Thoracic aorta (tissue), 2 donors: ENCODE measurements around the gene NR3C2. TPM values are rescaled to one million over a fixed set of nuclear protein-coding genes. Genes with fewer than 3 reads are reported as not detected.

Source experiments
- ATAC-seq: fragments of 150-250 bp; one replicate; pipeline ENCODE4 v1.8.0; 2017; ENCODE audit warnings: low read depth; ENCODE audit not compliant: insufficient number of reproducible peaks, low FRiP score
- DNase-seq: peaks from one replicate; pipeline ENCODE4 v3.0.0-alpha.2; 2020; ENCODE audit warnings: low spot score
- H3K27ac ChIP-seq, 2 donors: fragments of 200-600 bp; sonication (generic); 1 replicate in 1 of 2; 2 replicates in 1 of 2; pipeline ENCODE4 v1.5.1; 2016; ENCODE audit warnings: mild to moderate bottlenecking in 2 of 2, moderate library complexity in 2 of 2
- H3K27me3 ChIP-seq: fragments of 200-600 bp; sonication (generic); replicated peaks from 2 replicates; pipeline ENCODE4 v1.6.0; 2016; ENCODE audit warnings: mild to moderate bottlenecking; ENCODE audit not compliant: insufficient read depth
- H3K36me3 ChIP-seq: fragments of 200-600 bp; sonication (generic); one replicate; pipeline ENCODE4 v1.5.1; 2016
- H3K4me1 ChIP-seq, 2 donors: fragments of 200-600 bp; sonication (generic); 1 replicate in 1 of 2; 2 replicates in 1 of 2; pipeline versions ENCODE4 v1.5.1 to v1.6.0; 2016; ENCODE audit warnings: low read depth in 2 of 2, mild to moderate bottlenecking in 1 of 2; ENCODE audit not compliant: control insufficient read depth in 1 of 2
- H3K4me3 ChIP-seq: fragments of 200-600 bp; sonication (generic); 2 replicates; pipeline ENCODE4 v1.5.1; 2016; ENCODE audit warnings: mild to moderate bottlenecking
- H3K9me3 ChIP-seq: fragments of 200-600 bp; sonication (generic); 2 replicates; pipeline ENCODE4 v1.5.1; 2016
- CTCF ChIP-seq: fragments of 200-600 bp; sonication (generic); IDR thresholded peaks from one replicate; pipeline ENCODE4 v1.5.1; 2019; ENCODE audit warnings: antibody characterized with exemption
- total RNA-seq, 2 donors: library from RNA; depleted of rRNA; stranded (reverse); fragments of >200 nt; gene quantifications; one replicate each; pipeline versions ENCODE4 v1.1.0 to v1.2.3, GENCODE V29; 2016

Gene NR3C2
- total RNA-seq, 2 donors from 2014 or later = 11.2 to 18.1 TPM

GRCh38 chr4:148429206-148429605 is 13.0 kb downstream of the NR3C2 start:
- TF ChIP-seq CTCF = no peak
- Histone ChIP-seq H3K27ac (no peak overlapping the region), H3K36me3 (no peaks in the 10 kb centered on the region), H3K27me3 (no peaks in the 10 kb centered on the region), H3K4me1 (peaks cover 2 to 8% of the 10 kb centered on the region in 2 donors), H3K9me3 (no peaks in the 10 kb centered on the region), H3K4me3 (no peak overlapping the region)
- DNase-seq (no peak), ATAC-seq (no peak)

GRCh38 chr4:148426643-148427042 is 15.6 kb downstream of the NR3C2 start:
- DNase-seq (no peak), ATAC-seq (no peak)
- Histone ChIP-seq H3K27ac (no peak overlapping the region), H3K4me3 (no peak overlapping the region), H3K27me3 (no peaks in the 10 kb centered on the region), H3K4me1 (no peaks in the 10 kb centered on the region), H3K9me3 (no peaks in the 10 kb centered on the region), H3K36me3 (no peaks in the 10 kb centered on the region)
- TF ChIP-seq CTCF = no peak

GRCh38 chr4:148425327-148426110 is 16.7 kb downstream of the NR3C2 start:
- H3K27me3 ChIP-seq = no peaks in the 10 kb centered on the region
- H3K4me3 ChIP-seq = no peak overlapping the region

GRCh38 chr4:148420397-148420796 is 21.8 kb downstream of the NR3C2 start:
- no peak for TF ChIP-seq CTCF
- H3K27me3 ChIP-seq = no peaks in the 10 kb centered on the region
- H3K4me3 ChIP-seq = no peak overlapping the region
- no peaks in the 10 kb centered on the region for H3K9me3 ChIP-seq
- no peak overlapping the region for H3K27ac ChIP-seq
- DNase-seq (no peak), ATAC-seq (no peak)
- H3K4me1 ChIP-seq = peaks cover 0 to 2% of the 10 kb centered on the region in 2 donors
- H3K36me3 ChIP-seq = no peaks in the 10 kb centered on the region

More at GRCh38 chr4:148425327-148426110, 16.7 kb downstream of the NR3C2 start:
- DNase-seq (no peak), ATAC-seq (no peak)
- no peak for TF ChIP-seq CTCF
- Histone ChIP-seq H3K9me3 (no peaks in the 10 kb centered on the region), H3K27ac (no peak overlapping the region), H3K4me1 (no peaks in the 10 kb centered on the region), H3K36me3 (no peaks in the 10 kb centered on the region)

GRCh38 chr4:148415500-148415899 is 26.7 kb downstream of the NR3C2 start:
- Histone ChIP-seq H3K27ac (no peak overlapping the region), H3K4me1 (peaks cover 0 to 5% of the 10 kb centered on the region in 2 donors), H3K4me3 (no peak overlapping the region), H3K36me3 (no peaks in the 10 kb centered on the region), H3K9me3 (no peaks in the 10 kb centered on the region), H3K27me3 (no peaks in the 10 kb centered on the region)
- no peak for TF ChIP-seq CTCF
- DNase-seq (no peak), ATAC-seq (no peak)
